Ectodermal cell (in vitro differentiated cells): ENCODE data around the gene CCSAP.

Experiments used
- H3K27ac ChIP-seq: 2 replicates; pipeline ENCODE4 v1.7.0; 2013; ENCODE audit warnings: mild to moderate bottlenecking, low read depth, low read length; ENCODE audit not compliant: insufficient read depth, poor library complexity, severe bottlenecking
- H3K27me3 ChIP-seq: 2 replicates; pipeline ENCODE4 v1.7.0; 2013; ENCODE audit warnings: mild to moderate bottlenecking, low read length; ENCODE audit not compliant: insufficient read depth, control insufficient read depth, poor library complexity, severe bottlenecking
- H3K36me3 ChIP-seq: one replicate; pipeline ENCODE4 v1.7.0; 2013; ENCODE audit warnings: low read length; ENCODE audit not compliant: control insufficient read depth, insufficient read depth
- H3K4me1 ChIP-seq: one replicate; pipeline ENCODE4 v1.7.0; 2013; ENCODE audit warnings: low read length; ENCODE audit not compliant: control insufficient read depth, insufficient read depth
- H3K4me3 ChIP-seq: 2 replicates; pipeline ENCODE4 v1.7.0; 2013; ENCODE audit warnings: low read depth, low read length, control low read depth; ENCODE audit not compliant: insufficient read depth
- H3K9me3 ChIP-seq: 2 replicates; pipeline ENCODE4 v1.7.0; 2013; ENCODE audit warnings: mild to moderate bottlenecking, low read length, moderate library complexity; ENCODE audit not compliant: control insufficient read depth
- WGBS, 2 experiments: methylation state at CpG; one replicate each; pipeline ENCODE4 v1.1.7; 2013; ENCODE audit warnings: missing lambda C conversion rate in 2 of 2; 5-methylcytosine and 5-hydroxymethylcytosine counted together

The CCSAP gene

GRCh38 chr1:229281339-229281926, 61.4 kb downstream of the CCSAP start:
- no CpG with 5 or more reads among the region's 1 CpG for WGBS, 2 experiments
- Histone ChIP-seq H3K36me3 (no peaks in the 10 kb centered on the region), H3K4me3 (no peak overlapping the region), H3K9me3 (no peaks in the 10 kb centered on the region), H3K27ac (no peak overlapping the region), H3K4me1 (peaks cover 4% of the 10 kb centered on the region), H3K27me3 (no peaks in the 10 kb centered on the region)

- H3K36me3 ChIP-seq, result no peaks in the 10 kb centered on the region
- WGBS, 2 experiments, result 100% methylated on average over 1 to 2 of the region's 3 CpGs
- no peak overlapping the region for H3K4me3 ChIP-seq
- H3K27ac ChIP-seq, result no peak overlapping the region
- H3K27me3 ChIP-seq, result no peaks in the 10 kb centered on the region
- peaks cover 4% of the 10 kb centered on the region for H3K4me1 ChIP-seq
- H3K9me3 ChIP-seq, result no peaks in the 10 kb centered on the region
Measured at GRCh38 chr1:229280921-229281320, 61.9 kb downstream of the CCSAP start.

DNA sequence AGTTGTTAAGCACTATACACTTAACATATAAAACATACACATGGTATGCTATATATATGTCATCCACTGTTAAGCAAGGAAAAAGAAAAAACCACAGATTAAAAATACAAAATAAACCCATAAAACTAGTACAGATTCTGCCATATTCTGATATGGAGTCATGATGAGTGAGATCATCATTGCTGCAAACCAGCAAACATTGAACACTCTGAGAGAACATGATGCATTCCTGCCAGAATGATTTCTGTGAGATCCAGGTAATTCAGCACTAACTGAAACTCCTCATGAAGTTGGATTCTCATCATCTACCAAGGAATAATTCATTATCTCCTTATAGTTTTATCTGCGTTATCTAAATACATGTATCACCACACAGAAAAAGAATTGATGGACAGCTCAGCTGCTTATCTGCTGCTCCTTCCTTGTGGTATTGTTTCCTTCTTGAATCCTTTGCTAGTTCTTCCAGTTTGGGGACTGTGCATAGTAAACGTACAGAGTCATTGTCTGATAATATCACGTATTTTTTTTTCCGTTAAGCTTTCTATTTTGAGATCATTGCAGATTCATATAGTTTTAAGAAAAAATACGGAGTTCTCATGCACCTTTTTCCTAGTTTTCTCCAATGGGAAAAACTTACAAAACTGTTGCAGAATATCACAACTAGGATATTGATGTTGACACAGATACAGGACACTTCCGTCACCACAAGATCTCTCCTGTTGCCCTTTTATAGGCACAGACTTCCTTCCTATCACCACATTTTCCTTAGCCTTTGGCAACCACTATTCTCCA, 62.6 kb downstream of the CCSAP start:
- Histone ChIP-seq H3K4me1 (peaks cover under 1% of the 10 kb centered on the region), H3K27ac (no peak overlapping the region), H3K4me3 (no peak overlapping the region), H3K9me3 (no peaks in the 10 kb centered on the region), H3K27me3 (no peaks in the 10 kb centered on the region), H3K36me3 (no peaks in the 10 kb centered on the region)
- 94 to 98% methylated on average over 6 of the region's 6 CpGs for WGBS, 2 experiments

DNA sequence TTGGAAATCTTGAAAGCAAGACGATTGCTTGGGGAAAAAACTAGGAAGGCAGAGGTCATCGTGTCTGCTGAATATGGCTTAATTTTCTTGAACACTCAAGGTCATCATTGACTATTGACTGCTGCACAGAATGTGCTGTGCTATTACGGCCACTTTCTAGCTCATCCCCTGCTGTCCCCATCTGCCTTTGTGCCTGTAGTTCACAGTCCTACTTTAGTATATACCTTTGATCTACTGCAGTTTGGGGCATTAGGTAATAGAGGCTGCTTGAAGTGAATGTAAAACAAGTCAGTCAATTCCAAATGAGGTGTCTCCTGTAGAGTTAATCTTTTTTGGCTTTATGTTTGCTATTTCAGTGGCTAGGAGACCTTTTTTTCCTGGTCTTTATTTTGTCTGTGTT, 63.6 kb downstream of the CCSAP start:
- H3K9me3 ChIP-seq, result no peaks in the 10 kb centered on the region
- 81 to 85% methylated on average over 3 of the region's 3 CpGs for WGBS, 2 experiments
- H3K36me3 ChIP-seq, result no peaks in the 10 kb centered on the region
- no peaks in the 10 kb centered on the region for H3K4me1 ChIP-seq
- H3K27me3 ChIP-seq, result no peaks in the 10 kb centered on the region
- H3K4me3 ChIP-seq, result no peak overlapping the region
- no peak overlapping the region for H3K27ac ChIP-seq

- no peak overlapping the region for H3K27ac ChIP-seq
- no peaks in the 10 kb centered on the region for H3K4me1 ChIP-seq
Measured at GRCh38 chr1:229278120-229278741, 64.6 kb downstream of the CCSAP start.

GRCh38 chr1:229275005-229275404, 67.8 kb downstream of the CCSAP start:
- H3K27ac ChIP-seq, result no peak overlapping the region
- H3K4me3 ChIP-seq, result no peak overlapping the region
- H3K27me3 ChIP-seq, result no peaks in the 10 kb centered on the region
- H3K36me3 ChIP-seq, result no peaks in the 10 kb centered on the region
- peaks cover 6% of the 10 kb centered on the region for H3K4me1 ChIP-seq
- WGBS, 2 experiments, result 96 to 98% methylated on average over 2 of the region's 2 CpGs
- no peaks in the 10 kb centered on the region for H3K9me3 ChIP-seq

More at GRCh38 chr1:229278120-229278741, 64.6 kb downstream of the CCSAP start:
- no peak overlapping the region for H3K4me3 ChIP-seq
- H3K36me3 ChIP-seq, result no peaks in the 10 kb centered on the region
- H3K27me3 ChIP-seq, result no peaks in the 10 kb centered on the region
- WGBS, 2 experiments, result 88 to 92% methylated on average over 2 of the region's 2 CpGs
- no peaks in the 10 kb centered on the region for H3K9me3 ChIP-seq

- H3K27me3 ChIP-seq, result no peaks in the 10 kb centered on the region
- H3K36me3 ChIP-seq, result no peaks in the 10 kb centered on the region
- no peak overlapping the region for H3K4me3 ChIP-seq
- whole genome bisulfite sequencing, 2 experiments, result 91 to 97% methylated on average over 7 of the region's 7 CpGs
- no peaks in the 10 kb centered on the region for H3K9me3 ChIP-seq
- no peak overlapping the region for H3K27ac ChIP-seq
- peaks cover 6% of the 10 kb centered on the region for H3K4me1 ChIP-seq
Measured at GRCh38 chr1:229273507-229274232, 69.2 kb downstream of the CCSAP start.

- WGBS, 2 experiments, result 70 to 72% methylated on average over 11 of the region's 11 CpGs
- Histone ChIP-seq H3K4me1 (peaks cover 6% of the 10 kb centered on the region), H3K4me3 (peak overlapping the region; percentile 63), H3K27me3 (no peaks in the 10 kb centered on the region), H3K27ac (no peak overlapping the region), H3K36me3 (no peaks in the 10 kb centered on the region), H3K9me3 (no peaks in the 10 kb centered on the region)
Measured at GRCh38 chr1:229272164-229273158, 70.4 kb downstream of the CCSAP start.

GRCh38 chr1:229271448-229272159, 71.2 kb downstream of the CCSAP start:
- no peak overlapping the region for H3K27ac ChIP-seq
- WGBS, 2 experiments, result 2% methylated on average over 31 of the region's 32 CpGs

More at GRCh38 chr1:229271448-229272159, 71.2 kb downstream of the CCSAP start:
- Histone ChIP-seq H3K4me1 (peaks cover 6% of the 10 kb centered on the region), H3K4me3 (peak overlapping the region; percentile 63), H3K36me3 (no peaks in the 10 kb centered on the region), H3K27me3 (no peaks in the 10 kb centered on the region), H3K9me3 (no peaks in the 10 kb centered on the region)
